HEK293 (cell line): ENCODE data around the gene JAM2.

Experiments
- GFI1B ChIP-seq: fragments of 450-650 bp; formaldehyde crosslinking; IDR thresholded peaks from 2 replicates; pipeline ENCODE4 v1.5.1; 2016; ENCODE audit warnings: missing biosample characterization, missing genetic modification characterization
- OSR2 ChIP-seq: fragments of 450-650 bp; formaldehyde crosslinking; IDR thresholded peaks from 2 replicates; pipeline ENCODE4 v1.5.1; 2016; ENCODE audit warnings: missing biosample characterization, missing genetic modification characterization
- RBAK ChIP-seq: fragments of 450-650 bp; formaldehyde crosslinking; IDR thresholded peaks from 2 replicates; pipeline ENCODE4 v1.5.1; 2016; ENCODE audit warnings: missing biosample characterization, missing genetic modification characterization
- SALL2 ChIP-seq: fragments of 450-650 bp; formaldehyde crosslinking; IDR thresholded peaks from 2 replicates; pipeline ENCODE4 v1.5.0; 2017; ENCODE audit warnings: missing biosample characterization, mild to moderate bottlenecking, missing genetic modification characterization, borderline replicate concordance
- SP2 ChIP-seq: fragments of 450-650 bp; formaldehyde crosslinking; IDR thresholded peaks from 2 replicates; pipeline ENCODE4 v1.5.1; 2016; ENCODE audit warnings: missing biosample characterization, missing genetic modification characterization
- ZBTB1 ChIP-seq: fragments of 450-650 bp; formaldehyde crosslinking; IDR thresholded peaks from 2 replicates; pipeline ENCODE4 v1.5.1; 2016; ENCODE audit warnings: missing biosample characterization, missing genetic modification characterization
- ZFP41 ChIP-seq: fragments of 450-650 bp; formaldehyde crosslinking; IDR thresholded peaks from 2 replicates; pipeline ENCODE4 v1.5.1; 2016; ENCODE audit warnings: missing biosample characterization, missing genetic modification characterization, borderline replicate concordance
- ZNF169 ChIP-seq: fragments of 450-650 bp; formaldehyde crosslinking; IDR thresholded peaks from 2 replicates; pipeline ENCODE4 v1.5.1; 2016; ENCODE audit warnings: missing biosample characterization, missing genetic modification characterization
- ZNF223 ChIP-seq: fragments of 450-650 bp; formaldehyde crosslinking; IDR thresholded peaks from 2 replicates; pipeline ENCODE4 v1.5.1; 2016; ENCODE audit warnings: missing biosample characterization, missing genetic modification characterization
- ZNF274 ChIP-seq, 2 experiments: fragments of 200-500 bp in 1 of 2; fragments of 450-650 bp in 1 of 2; sonication (Bioruptor generic) in 1 of 2; formaldehyde crosslinking in 1 of 2; IDR thresholded peaks; 2 replicates each; pipeline versions ENCODE4 v1.5.1 to v1.6.1; 2014 to 2016; ENCODE audit warnings: borderline replicate concordance in 1 of 2, inconsistent platforms in 1 of 2, low read length in 1 of 2, missing biosample characterization in 1 of 2, missing genetic modification characterization in 1 of 2
- ZNF660 ChIP-seq: fragments of 450-650 bp; IDR thresholded peaks from 2 replicates; pipeline ENCODE4 v1.5.1; 2018; ENCODE audit warnings: missing biosample characterization, mild to moderate bottlenecking, missing genetic modification characterization
- TF ChIP-seq, protein P1 (sequence below): fragments of 450-650 bp; formaldehyde crosslinking; IDR thresholded peaks from 2 replicates; pipeline ENCODE4 v1.5.1; 2016; ENCODE audit warnings: missing biosample characterization, missing genetic modification characterization
- TF ChIP-seq, protein P2 (sequence below): fragments of 450-650 bp; formaldehyde crosslinking; IDR thresholded peaks from 2 replicates; pipeline ENCODE4 v1.5.1; 2016; ENCODE audit warnings: missing biosample characterization, missing genetic modification characterization
- TF ChIP-seq, protein P3 (sequence below): fragments of 450-650 bp; formaldehyde crosslinking; IDR thresholded peaks from 2 replicates; pipeline ENCODE4 v1.5.1; 2016; ENCODE audit warnings: missing biosample characterization, missing genetic modification characterization

DNA sequence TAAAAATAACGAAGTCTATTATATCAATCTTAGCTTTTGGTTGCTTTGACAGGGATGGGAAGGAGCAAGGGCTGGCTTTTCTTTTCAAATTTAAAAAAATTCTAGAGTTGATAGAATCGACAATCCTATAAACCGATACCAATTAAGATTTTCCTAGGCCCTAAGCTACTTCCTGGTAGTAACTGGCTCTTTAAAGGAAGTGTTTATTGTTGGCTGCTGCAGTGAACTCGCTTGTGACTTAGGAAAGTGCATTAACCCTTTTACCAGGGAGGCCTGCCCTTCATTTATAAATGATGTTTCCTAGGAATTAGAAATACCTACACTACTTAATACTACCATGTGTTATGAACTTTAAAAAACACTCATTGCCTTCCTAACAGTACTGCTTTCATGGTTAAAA lies 62.5 kb downstream of the JAM2 start:
- TF ChIP-seq ZNF274 (IDR thresholded peaks at IDR 0.05; ENCODE audit: low read length): no peak
- TF ChIP-seq ZNF274 (tag by site-specific recombination; IDR thresholded peaks at IDR 0.05; ENCODE audit: borderline replicate concordance): no peak
- TF ChIP-seq ZNF223 (tag by site-specific recombination): no peak
- no peak for TF ChIP-seq ZBTB1
- no peak for TF ChIP-seq ZFP41
- TF ChIP-seq, protein P1, sequence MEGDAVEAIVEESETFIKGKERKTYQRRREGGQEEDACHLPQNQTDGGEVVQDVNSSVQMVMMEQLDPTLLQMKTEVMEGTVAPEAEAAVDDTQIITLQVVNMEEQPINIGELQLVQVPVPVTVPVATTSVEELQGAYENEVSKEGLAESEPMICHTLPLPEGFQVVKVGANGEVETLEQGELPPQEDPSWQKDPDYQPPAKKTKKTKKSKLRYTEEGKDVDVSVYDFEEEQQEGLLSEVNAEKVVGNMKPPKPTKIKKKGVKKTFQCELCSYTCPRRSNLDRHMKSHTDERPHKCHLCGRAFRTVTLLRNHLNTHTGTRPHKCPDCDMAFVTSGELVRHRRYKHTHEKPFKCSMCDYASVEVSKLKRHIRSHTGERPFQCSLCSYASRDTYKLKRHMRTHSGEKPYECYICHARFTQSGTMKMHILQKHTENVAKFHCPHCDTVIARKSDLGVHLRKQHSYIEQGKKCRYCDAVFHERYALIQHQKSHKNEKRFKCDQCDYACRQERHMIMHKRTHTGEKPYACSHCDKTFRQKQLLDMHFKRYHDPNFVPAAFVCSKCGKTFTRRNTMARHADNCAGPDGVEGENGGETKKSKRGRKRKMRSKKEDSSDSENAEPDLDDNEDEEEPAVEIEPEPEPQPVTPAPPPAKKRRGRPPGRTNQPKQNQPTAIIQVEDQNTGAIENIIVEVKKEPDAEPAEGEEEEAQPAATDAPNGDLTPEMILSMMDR (tag by site-specific recombination): no peak
- TF ChIP-seq ZNF169: no peak
- no peak for TF ChIP-seq ZNF660
- TF ChIP-seq SALL2: no peak
- TF ChIP-seq, protein P2, sequence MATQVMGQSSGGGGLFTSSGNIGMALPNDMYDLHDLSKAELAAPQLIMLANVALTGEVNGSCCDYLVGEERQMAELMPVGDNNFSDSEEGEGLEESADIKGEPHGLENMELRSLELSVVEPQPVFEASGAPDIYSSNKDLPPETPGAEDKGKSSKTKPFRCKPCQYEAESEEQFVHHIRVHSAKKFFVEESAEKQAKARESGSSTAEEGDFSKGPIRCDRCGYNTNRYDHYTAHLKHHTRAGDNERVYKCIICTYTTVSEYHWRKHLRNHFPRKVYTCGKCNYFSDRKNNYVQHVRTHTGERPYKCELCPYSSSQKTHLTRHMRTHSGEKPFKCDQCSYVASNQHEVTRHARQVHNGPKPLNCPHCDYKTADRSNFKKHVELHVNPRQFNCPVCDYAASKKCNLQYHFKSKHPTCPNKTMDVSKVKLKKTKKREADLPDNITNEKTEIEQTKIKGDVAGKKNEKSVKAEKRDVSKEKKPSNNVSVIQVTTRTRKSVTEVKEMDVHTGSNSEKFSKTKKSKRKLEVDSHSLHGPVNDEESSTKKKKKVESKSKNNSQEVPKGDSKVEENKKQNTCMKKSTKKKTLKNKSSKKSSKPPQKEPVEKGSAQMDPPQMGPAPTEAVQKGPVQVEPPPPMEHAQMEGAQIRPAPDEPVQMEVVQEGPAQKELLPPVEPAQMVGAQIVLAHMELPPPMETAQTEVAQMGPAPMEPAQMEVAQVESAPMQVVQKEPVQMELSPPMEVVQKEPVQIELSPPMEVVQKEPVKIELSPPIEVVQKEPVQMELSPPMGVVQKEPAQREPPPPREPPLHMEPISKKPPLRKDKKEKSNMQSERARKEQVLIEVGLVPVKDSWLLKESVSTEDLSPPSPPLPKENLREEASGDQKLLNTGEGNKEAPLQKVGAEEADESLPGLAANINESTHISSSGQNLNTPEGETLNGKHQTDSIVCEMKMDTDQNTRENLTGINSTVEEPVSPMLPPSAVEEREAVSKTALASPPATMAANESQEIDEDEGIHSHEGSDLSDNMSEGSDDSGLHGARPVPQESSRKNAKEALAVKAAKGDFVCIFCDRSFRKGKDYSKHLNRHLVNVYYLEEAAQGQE (tag by site-specific recombination): no peak
- TF ChIP-seq SP2: no peak
- TF ChIP-seq RBAK (tag by site-specific recombination): no peak
- no peak for TF ChIP-seq OSR2 (tag by site-specific recombination)
- TF ChIP-seq, protein P3, sequence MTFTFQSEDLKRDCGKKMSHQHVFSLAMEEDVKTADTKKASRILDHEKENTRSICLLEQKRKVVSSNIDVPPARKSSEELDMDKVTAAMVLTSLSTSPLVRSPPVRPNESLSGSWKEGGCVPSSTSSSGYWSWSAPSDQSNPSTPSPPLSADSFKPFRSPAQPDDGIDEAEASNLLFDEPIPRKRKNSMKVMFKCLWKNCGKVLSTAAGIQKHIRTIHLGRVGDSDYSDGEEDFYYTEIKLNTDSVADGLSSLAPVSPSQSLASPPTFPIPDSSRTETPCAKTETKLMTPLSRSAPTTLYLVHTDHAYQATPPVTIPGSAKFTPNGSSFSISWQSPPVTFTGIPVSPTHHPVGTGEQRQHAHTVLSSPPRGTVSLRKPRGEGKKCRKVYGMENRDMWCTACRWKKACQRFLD (tag by site-specific recombination): no peak
- no peak for TF ChIP-seq GFI1B
